Fibroblast of lung (primary cell): ENCODE measurements around the gene LRRC47.

Experiments used
- EZH2 ChIP-seq: IDR thresholded peaks from 2 replicates; pipeline ENCODE4 v1.5.1; 2012; ENCODE audit warnings: low read length, control low read depth, mild to moderate bottlenecking; ENCODE audit errors: missing control alignments
- TF ChIP-seq, protein P1 (sequence below), 2 donors: IDR thresholded peaks in 1 of 2; conservative IDR thresholded peaks in 1 of 2; 1 replicate in 1 of 2; 2 replicates in 1 of 2; pipeline ENCODE4 v1.5.1; 2011 to 2012; ENCODE audit warnings: low read length in 2 of 2, control low read depth in 1 of 2, inconsistent platforms in 1 of 2, low read depth in 1 of 2, mild to moderate bottlenecking in 1 of 2

DNA sequence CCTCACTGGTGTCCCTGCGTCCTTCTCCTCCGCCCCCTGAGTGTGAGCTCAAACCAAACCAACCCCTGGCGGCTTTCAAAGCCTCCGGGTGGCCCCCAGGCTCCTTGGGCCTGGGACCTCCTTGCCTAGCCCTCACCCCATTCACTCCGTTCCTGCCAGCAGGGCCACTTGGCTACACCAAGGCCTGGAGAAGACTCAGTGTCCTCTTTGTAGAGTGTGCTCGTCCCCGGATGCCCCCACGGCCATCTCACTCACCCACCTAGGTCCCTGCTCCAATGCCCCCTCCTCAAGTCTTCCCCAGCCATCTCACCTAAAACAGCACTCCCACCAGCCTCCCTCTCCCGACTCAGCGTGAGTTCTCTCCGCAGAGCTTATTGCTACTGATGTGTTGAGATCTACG lies 51.2 kb downstream of the LRRC47 start:
- TF ChIP-seq, protein P1, sequence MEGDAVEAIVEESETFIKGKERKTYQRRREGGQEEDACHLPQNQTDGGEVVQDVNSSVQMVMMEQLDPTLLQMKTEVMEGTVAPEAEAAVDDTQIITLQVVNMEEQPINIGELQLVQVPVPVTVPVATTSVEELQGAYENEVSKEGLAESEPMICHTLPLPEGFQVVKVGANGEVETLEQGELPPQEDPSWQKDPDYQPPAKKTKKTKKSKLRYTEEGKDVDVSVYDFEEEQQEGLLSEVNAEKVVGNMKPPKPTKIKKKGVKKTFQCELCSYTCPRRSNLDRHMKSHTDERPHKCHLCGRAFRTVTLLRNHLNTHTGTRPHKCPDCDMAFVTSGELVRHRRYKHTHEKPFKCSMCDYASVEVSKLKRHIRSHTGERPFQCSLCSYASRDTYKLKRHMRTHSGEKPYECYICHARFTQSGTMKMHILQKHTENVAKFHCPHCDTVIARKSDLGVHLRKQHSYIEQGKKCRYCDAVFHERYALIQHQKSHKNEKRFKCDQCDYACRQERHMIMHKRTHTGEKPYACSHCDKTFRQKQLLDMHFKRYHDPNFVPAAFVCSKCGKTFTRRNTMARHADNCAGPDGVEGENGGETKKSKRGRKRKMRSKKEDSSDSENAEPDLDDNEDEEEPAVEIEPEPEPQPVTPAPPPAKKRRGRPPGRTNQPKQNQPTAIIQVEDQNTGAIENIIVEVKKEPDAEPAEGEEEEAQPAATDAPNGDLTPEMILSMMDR (conservative IDR thresholded peaks at IDR 0.05 in 1 of 2, IDR thresholded peaks at IDR 0.05 in 1 of 2; ENCODE audit: low read depth in 1 of 2, low read length in 2 of 2) = no peak
- no peak for TF ChIP-seq EZH2
